H1 (cell line): ENCODE results near the gene ANKH.

Source experiments
- BACH1 ChIP-seq: IDR thresholded peaks from 2 replicates; pipeline ENCODE4 v1.6.1; 2012; ENCODE audit warnings: low read length, improper control_type of control experiment
- CEBPB ChIP-seq: IDR thresholded peaks from 2 replicates; pipeline ENCODE4 v1.6.1; 2012; ENCODE audit warnings: low read depth, low read length
- CREB1 ChIP-seq: IDR thresholded peaks from 2 replicates; pipeline ENCODE4 v1.6.1; 2012; ENCODE audit warnings: inconsistent platforms
- CTCF ChIP-seq, 3 experiments: IDR thresholded peaks; 1 replicate in 2 of 3; 2 replicates in 1 of 3; pipeline versions ENCODE4 v1.5.1 to v1.6.1; 2011; ENCODE audit warnings: low read length in 3 of 3, mild to moderate bottlenecking in 3 of 3, inconsistent platforms in 2 of 3, low read depth in 1 of 3, moderate library complexity in 1 of 3; ENCODE audit not compliant: insufficient read depth in 1 of 3; ENCODE audit errors: control extremely low read depth in 1 of 3
- EP300 ChIP-seq, 2 experiments: IDR thresholded peaks; 1 replicate in 1 of 2; 2 replicates in 1 of 2; pipeline ENCODE4 v1.6.1; 2011 to 2012; ENCODE audit warnings: low read depth in 2 of 2, low read length in 2 of 2, mild to moderate bottlenecking in 2 of 2, borderline replicate concordance in 1 of 2, inconsistent platforms in 1 of 2, moderate library complexity in 1 of 2
- EZH2 ChIP-seq: fragments of 200-600 bp; sonication (generic); IDR thresholded peaks from 2 replicates; pipeline ENCODE4 v1.7.1; 2012; ENCODE audit warnings: low read depth, mild to moderate bottlenecking, moderate library complexity, low read length, inconsistent platforms; ENCODE audit not compliant: severe bottlenecking
- GABPA ChIP-seq: IDR thresholded peaks from 2 replicates; pipeline ENCODE4 v1.6.1; 2011; ENCODE audit warnings: mild to moderate bottlenecking, low read length, moderate library complexity, borderline replicate concordance; ENCODE audit not compliant: insufficient read depth
- KDM4A ChIP-seq: IDR thresholded peaks from one replicate; pipeline ENCODE4 v1.7.1; 2012; ENCODE audit warnings: low read depth, mild to moderate bottlenecking, moderate library complexity, low read length, inconsistent platforms; ENCODE audit not compliant: severe bottlenecking
- MAX ChIP-seq: IDR thresholded peaks from 2 replicates; pipeline ENCODE4 v1.6.1; 2012; ENCODE audit warnings: inconsistent platforms
- POLR2A ChIP-seq, 2 experiments: IDR thresholded peaks; 1 replicate in 1 of 2; 2 replicates in 1 of 2; pipeline ENCODE4 v1.6.1; 2011; ENCODE audit warnings: low read depth in 2 of 2, low read length in 2 of 2, mild to moderate bottlenecking in 2 of 2; ENCODE audit errors: control extremely low read depth in 1 of 2
- RAD21 ChIP-seq, 2 experiments: IDR thresholded peaks in 1 of 2; conservative IDR thresholded peaks in 1 of 2; 2 replicates each; pipeline ENCODE4 v1.6.1; 2011; ENCODE audit warnings: low read depth in 2 of 2, low read length in 2 of 2, improper control_type of control experiment in 1 of 2, inconsistent platforms in 1 of 2, mild to moderate bottlenecking in 1 of 2, moderate library complexity in 1 of 2
- SUZ12 ChIP-seq: fragments of 200-600 bp; sonication (generic); IDR thresholded peaks from 2 replicates; pipeline ENCODE4 v1.6.1; 2012; ENCODE audit warnings: mild to moderate bottlenecking, inconsistent platforms, low read length, moderate library complexity, mixed read lengths
- USF2 ChIP-seq: IDR thresholded peaks from 2 replicates; pipeline ENCODE4 v1.6.1; 2011; ENCODE audit warnings: low read length, improper control_type of control experiment
- YY1 ChIP-seq: IDR thresholded peaks from 2 replicates; pipeline ENCODE4 v1.6.1; 2011; ENCODE audit warnings: low read depth, mild to moderate bottlenecking, low read length

GRCh38 chr5:14812166-14812565 lies 59.4 kb downstream of the ANKH start:
- TF ChIP-seq CTCF (IDR thresholded peaks at IDR 0.05; ENCODE audit: control extremely low read depth in 1 of 3, insufficient read depth in 1 of 3, low read depth in 1 of 3, low read length in 3 of 3) (no peak), EZH2 (no peak), YY1 (no peak), CEBPB (no peak), USF2 (no peak), CREB1 (no peak), POLR2A (IDR thresholded peaks at IDR 0.05; ENCODE audit: control extremely low read depth in 1 of 2, low read depth in 2 of 2, low read length in 2 of 2) (no peak), GABPA (no peak), KDM4A (no peak), EP300 (IDR thresholded peaks at IDR 0.05; ENCODE audit: borderline replicate concordance in 1 of 2, low read depth in 2 of 2, low read length in 2 of 2) (no peak), MAX (no peak), RAD21 (IDR thresholded peaks at IDR 0.05 in 1 of 2, conservative IDR thresholded peaks at IDR 0.05 in 1 of 2; ENCODE audit: low read depth in 2 of 2, low read length in 2 of 2) (no peak), SUZ12 (no peak), BACH1 (no peak)
